GM18861 (cell line): ENCODE results near the gene GPR3.
"Not testable (repeated sequence)": the region's sequence is repeated elsewhere in the genome, so short reads cannot be mapped to it uniquely, and the experiment has no call there.

Source experiments
- ATAC-seq: cut with Tn5 transposase; IDR thresholded peaks from one replicate; pipeline ENCODE4 v1.9.1; 2021; ENCODE audit not compliant: unreplicated experiment

The GPR3 gene

GRCh38 chr1:27377760-27378495, 14.5 kb upstream of the GPR3 start:
- ATAC-seq, result no peak

- no peak for ATAC-seq
Observed at GRCh38 chr1:27379564-27380122, 12.8 kb upstream of the GPR3 start.

DNA sequence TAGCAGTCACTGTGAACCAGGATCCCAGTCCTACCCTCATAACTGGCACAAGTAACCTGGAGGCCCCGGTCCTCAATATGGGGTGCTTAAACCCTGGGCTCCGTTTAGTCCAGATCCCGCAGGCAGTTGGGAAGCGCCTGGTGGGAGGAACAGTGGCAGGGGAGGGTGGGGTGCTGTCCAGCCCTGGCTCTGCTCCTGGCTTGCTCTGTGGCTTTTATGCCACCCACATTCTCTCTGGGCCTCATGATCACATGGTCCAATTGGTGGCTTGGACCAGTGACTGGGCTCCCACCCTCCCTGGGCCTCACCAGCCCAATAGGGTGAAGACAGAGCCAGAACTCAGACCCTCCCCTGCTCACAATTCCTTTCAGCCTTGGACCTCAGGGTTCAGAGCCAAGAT, 12.2 kb upstream of the GPR3 start:
- no peak for ATAC-seq

GRCh38 chr1:27380766-27381733, 11.4 kb upstream of the GPR3 start:
- no peak for ATAC-seq

- ATAC-seq, result no peak
Observed at GRCh38 chr1:27381969-27382762, 10.3 kb upstream of the GPR3 start.

DNA sequence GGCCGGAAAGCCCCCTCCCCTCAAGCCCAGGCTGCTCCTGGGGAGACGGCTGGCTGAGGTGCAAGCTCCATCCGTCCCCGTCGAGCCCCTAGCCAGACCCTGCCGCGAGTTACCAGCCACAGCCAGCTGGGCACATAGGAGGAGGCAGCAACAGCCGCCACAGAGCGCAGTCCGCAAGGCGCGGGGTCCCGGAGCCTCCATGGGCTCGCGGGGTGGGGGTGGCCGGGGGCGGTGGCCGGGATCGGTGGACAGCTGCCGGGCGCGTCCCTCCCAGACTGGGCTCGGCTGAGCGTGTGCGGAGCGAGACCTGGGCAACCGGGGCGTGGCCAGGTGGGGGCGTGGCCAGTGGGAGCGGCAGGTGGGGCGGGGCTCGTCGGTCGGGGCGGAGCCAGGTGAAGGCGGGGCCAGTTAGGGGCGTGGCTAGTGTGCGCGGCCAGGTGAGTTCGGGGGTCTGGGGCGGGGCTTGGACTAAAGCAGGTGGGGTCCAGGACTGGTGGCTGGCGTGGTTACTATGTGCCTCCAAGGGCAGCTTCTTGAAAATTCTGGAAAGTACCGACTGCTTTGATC, 9.3 kb upstream of the GPR3 start, which contains the start of gene CD164L2:
TSS of gene CD164L2 (minus strand) at position 295 of the 567 bp plus-strand sequence. CDS start at position 201, 94 bp downstream.
- ATAC-seq, result no peak

GRCh38 chr1:27383661-27384060, 8.8 kb upstream of the GPR3 start:
- ATAC-seq, result no peak

- ATAC-seq, result not testable (repeated sequence)
Observed at GRCh38 chr1:27384797-27385196, 7.6 kb upstream of the GPR3 start.

- no peak for ATAC-seq
Observed at GRCh38 chr1:27388337-27389005, 4.0 kb upstream of the GPR3 start.

DNA sequence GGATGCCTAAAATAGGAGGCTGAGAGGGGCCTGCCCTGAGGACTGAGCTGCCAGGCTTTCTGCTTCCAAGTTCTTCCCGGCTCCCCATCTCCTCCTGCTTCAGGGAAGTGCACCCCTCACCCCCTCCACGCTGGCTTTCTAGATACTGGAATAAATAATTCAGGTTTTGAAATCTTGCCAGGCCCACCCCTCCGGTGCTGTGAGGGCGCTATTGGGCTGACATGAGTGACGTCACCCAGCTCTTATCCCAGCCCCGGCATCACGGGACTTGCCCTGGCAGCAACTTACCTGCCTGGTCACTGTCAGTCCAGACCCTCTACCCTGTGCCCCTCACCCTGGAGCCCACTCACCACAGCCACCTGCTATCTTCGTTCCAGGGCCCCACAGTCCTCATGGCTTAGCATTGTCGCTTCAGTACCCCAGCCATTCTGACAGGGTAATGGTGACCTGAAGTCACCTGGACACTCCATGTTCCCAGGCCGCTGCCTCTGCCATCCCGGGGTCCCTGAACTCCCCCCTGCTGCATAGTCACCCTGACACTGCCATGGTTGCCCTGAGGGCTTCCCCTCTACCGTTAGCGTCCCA, 819 bp upstream of the GPR3 start:
- no peak for ATAC-seq

- no peak for ATAC-seq
Observed at GRCh38 chr1:27392778-27393635, 585 bp downstream of the GPR3 start.

DNA sequence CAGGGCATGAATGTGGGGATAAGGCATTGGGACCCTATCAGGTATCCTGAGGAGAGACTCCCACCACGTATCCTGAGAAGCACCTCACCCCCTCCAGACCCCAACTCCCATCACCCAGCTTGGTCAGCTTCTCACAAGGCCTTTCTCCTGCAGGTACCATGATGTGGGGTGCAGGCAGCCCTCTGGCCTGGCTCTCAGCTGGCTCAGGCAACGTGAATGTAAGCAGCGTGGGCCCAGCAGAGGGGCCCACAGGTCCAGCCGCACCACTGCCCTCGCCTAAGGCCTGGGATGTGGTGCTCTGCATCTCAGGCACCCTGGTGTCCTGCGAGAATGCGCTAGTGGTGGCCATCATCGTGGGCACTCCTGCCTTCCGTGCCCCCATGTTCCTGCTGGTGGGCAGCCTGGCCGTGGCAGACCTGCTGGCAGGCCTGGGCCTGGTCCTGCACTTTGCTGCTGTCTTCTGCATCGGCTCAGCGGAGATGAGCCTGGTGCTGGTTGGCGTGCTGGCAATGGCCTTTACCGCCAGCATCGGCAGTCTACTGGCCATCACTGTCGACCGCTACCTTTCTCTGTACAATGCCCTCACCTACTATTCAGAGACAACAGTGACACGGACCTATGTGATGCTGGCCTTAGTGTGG, 1.3 kb downstream of the GPR3 start:
- no peak for ATAC-seq

- no peak for ATAC-seq
Observed at GRCh38 chr1:27394282-27394658, 1.8 kb downstream of the GPR3 start.

- no peak for ATAC-seq
Observed at GRCh38 chr1:27394925-27395324, 2.5 kb downstream of the GPR3 start.

- ATAC-seq, result no peak
Observed at GRCh38 chr1:27395441-27396195, 3.2 kb downstream of the GPR3 start.

DNA sequence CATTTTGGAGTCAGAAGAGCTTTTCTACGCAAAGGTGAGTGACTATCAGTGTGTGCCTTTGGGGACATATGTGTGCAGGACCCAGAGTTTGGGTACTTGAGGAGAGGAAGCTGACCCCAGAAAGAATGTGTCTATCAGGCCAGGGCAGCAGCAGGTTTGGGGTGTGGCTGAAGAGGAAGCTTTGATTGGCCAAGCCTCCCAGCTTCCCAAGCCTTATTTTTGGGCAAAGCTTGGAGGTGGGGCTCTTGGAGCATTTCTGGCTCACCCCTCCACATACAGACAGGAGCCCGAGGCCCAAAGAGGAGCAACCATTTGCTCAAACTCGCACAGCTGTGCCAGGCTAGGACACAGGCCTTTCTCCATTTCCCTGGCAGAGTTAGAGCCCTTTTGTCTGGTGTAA, 4.7 kb downstream of the GPR3 start:
- no peak for ATAC-seq

GRCh38 chr1:27397749-27398148, 5.3 kb downstream of the GPR3 start:
- no peak for ATAC-seq
